HepG2 (cell line): ENCODE measurements around the gene L3MBTL4. TPM values are rescaled to one million over a fixed set of nuclear protein-coding genes. Genes with fewer than 3 reads are reported as not detected.

Experiments used
- DMAP1 ChIP-seq: IDR thresholded peaks from 2 replicates; pipeline ENCODE4 v1.6.1; 2016
- HOXA3 ChIP-seq: sonication (generic); formaldehyde crosslinking; IDR thresholded peaks from 2 replicates; pipeline ENCODE4 v1.5.0; 2020; ENCODE audit warnings: missing genetic modification reagents
- HOXA7 ChIP-seq: sonication (generic); formaldehyde crosslinking; IDR thresholded peaks from 2 replicates; pipeline ENCODE4 v1.8.1; 2022; ENCODE audit warnings: mild to moderate bottlenecking, missing genetic modification reagents, moderate library complexity
- KMT2B ChIP-seq: IDR thresholded peaks from 2 replicates; pipeline ENCODE4 v1.6.1; 2016; ENCODE audit warnings: missing genetic modification reagents, missing compliant biosample characterization
- NCOA5 ChIP-seq: sonication (generic); formaldehyde crosslinking; IDR thresholded peaks from 2 replicates; pipeline ENCODE4 v1.4.0; 2020; ENCODE audit warnings: missing genetic modification reagents
- NR2C2 ChIP-seq: sonication (generic); formaldehyde crosslinking; IDR thresholded peaks from 2 replicates; pipeline ENCODE4 v1.4.0; 2020; ENCODE audit warnings: missing genetic modification reagents, mild to moderate bottlenecking, moderate library complexity, borderline replicate concordance
- PHF8 ChIP-seq: sonication (generic); formaldehyde crosslinking; IDR thresholded peaks from 2 replicates; pipeline ENCODE4 v1.5.0; 2020; ENCODE audit warnings: missing genetic modification reagents
- ZFAT ChIP-seq: sonication (generic); formaldehyde crosslinking; conservative IDR thresholded peaks from 2 replicates; pipeline ENCODE4 v1.8.1; 2023; ENCODE audit warnings: missing genetic modification reagents, inconsistent platforms
- ZFP36 ChIP-seq: fragments of 150-350 bp; IDR thresholded peaks from 2 replicates; pipeline ENCODE4 v1.6.1; 2018; ENCODE audit warnings: borderline replicate concordance, low read length, low read depth; ENCODE audit not compliant: partially characterized antibody
- ZNF121 ChIP-seq: sonication (generic); formaldehyde crosslinking; IDR thresholded peaks from 2 replicates; pipeline ENCODE4 v1.5.0; 2020; ENCODE audit warnings: mild to moderate bottlenecking, missing genetic modification reagents
- ZNF253 ChIP-seq: sonication (generic); formaldehyde crosslinking; IDR thresholded peaks from 2 replicates; pipeline ENCODE4 v1.8.0; 2022; ENCODE audit warnings: mild to moderate bottlenecking, missing genetic modification reagents, borderline replicate concordance
- ZNF350 ChIP-seq: sonication (generic); formaldehyde crosslinking; IDR thresholded peaks from 2 replicates; pipeline ENCODE4 v1.4.0; 2020; ENCODE audit warnings: mild to moderate bottlenecking, low read depth, missing genetic modification reagents, borderline replicate concordance
- ZNF484 ChIP-seq: sonication (generic); formaldehyde crosslinking; IDR thresholded peaks from 2 replicates; pipeline ENCODE4 v1.5.1; 2020; ENCODE audit warnings: mild to moderate bottlenecking, low read depth, missing genetic modification reagents, borderline replicate concordance
- ZNF501 ChIP-seq: sonication (generic); formaldehyde crosslinking; IDR thresholded peaks from 2 replicates; pipeline ENCODE4 v1.5.1; 2020; ENCODE audit warnings: mild to moderate bottlenecking, moderate library complexity, missing genetic modification reagents
- ZSCAN22 ChIP-seq: sonication (generic); formaldehyde crosslinking; IDR thresholded peaks from 2 replicates; pipeline ENCODE4 v1.4.0; 2020; ENCODE audit warnings: mild to moderate bottlenecking, missing genetic modification reagents
- polyA plus RNA-seq, 8 experiments: library from polyadenylated mRNA; depleted of rRNA in 3 of 8; stranded (reverse) in 7 of 8; unstranded in 1 of 8; fragments of >200 nt; fragmentation: Illumina TruSeq in 4 of 8; extraction: Trizol in 4 of 8; gene quantifications; 2 replicates each; pipeline versions ENCODE4 v1.2.1 to v1.2.3, GENCODE V29; 2011 to 2016; ENCODE audit warnings: low read depth in 4 of 8, missing spikeins in 1 of 8, mixed read lengths in 1 of 8; ENCODE audit not compliant: insufficient read depth in 1 of 8
- total RNA-seq, 5 experiments: library from RNA; depleted of rRNA; stranded (reverse); fragments of >200 nt; fragmentation: Illumina TruSeq; extraction: Trizol; gene quantifications; 2 replicates each; pipeline ENCODE4 v1.2.3, GENCODE V29; 2016; ENCODE audit warnings: low read depth in 1 of 5
- TF ChIP-seq, protein P1 (sequence below): sonication (generic); formaldehyde crosslinking; IDR thresholded peaks from 2 replicates; pipeline ENCODE4 v1.4.0; 2020; ENCODE audit warnings: mild to moderate bottlenecking, missing genetic modification reagents
- TF ChIP-seq, protein P2 (sequence below): sonication (generic); IDR thresholded peaks from 2 replicates; pipeline ENCODE4 v1.6.1; 2016; ENCODE audit warnings: low read depth, borderline replicate concordance
- TF ChIP-seq, protein P3 (sequence below): sonication (generic); formaldehyde crosslinking; conservative IDR thresholded peaks from 2 replicates; pipeline ENCODE4 v1.8.0; 2022; ENCODE audit warnings: low read depth, missing genetic modification reagents
- TF ChIP-seq, protein P4 (sequence below): sonication (generic); formaldehyde crosslinking; IDR thresholded peaks from 2 replicates; pipeline ENCODE4 v1.4.0; 2020; ENCODE audit warnings: mild to moderate bottlenecking, missing genetic modification reagents
- TF ChIP-seq, protein P5 (sequence below): sonication (generic); formaldehyde crosslinking; conservative IDR thresholded peaks from 2 replicates; pipeline ENCODE4 v1.4.0; 2020; ENCODE audit warnings: missing genetic modification reagents

The L3MBTL4 gene
- total and polyA plus RNA-seq, 2 of the 13 experiments (the other 11 are each of a cell fraction or from before 2014, with no cell fraction given), result 10.8 to 13.3 TPM

DNA sequence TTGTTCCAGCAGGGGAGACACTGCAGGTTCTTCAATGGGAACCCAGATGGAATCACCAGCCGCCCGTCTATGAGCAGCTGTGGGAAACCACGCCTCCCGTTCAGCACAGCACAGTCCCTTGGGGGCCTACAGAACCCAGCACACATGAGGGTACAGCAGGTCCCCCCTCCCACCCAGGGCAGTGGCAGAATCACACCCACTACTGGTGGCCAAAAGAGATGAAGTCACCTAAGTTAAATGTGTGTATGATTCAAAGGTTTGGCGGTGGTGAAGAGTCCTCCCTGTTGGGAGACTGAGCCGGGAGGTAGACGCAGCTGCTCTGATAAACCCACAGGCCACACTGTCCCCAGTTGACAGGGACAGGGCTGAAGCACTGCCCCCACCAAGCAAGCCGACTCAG, 44.3 kb downstream of the L3MBTL4 start (continued):
- TF ChIP-seq, protein P1, sequence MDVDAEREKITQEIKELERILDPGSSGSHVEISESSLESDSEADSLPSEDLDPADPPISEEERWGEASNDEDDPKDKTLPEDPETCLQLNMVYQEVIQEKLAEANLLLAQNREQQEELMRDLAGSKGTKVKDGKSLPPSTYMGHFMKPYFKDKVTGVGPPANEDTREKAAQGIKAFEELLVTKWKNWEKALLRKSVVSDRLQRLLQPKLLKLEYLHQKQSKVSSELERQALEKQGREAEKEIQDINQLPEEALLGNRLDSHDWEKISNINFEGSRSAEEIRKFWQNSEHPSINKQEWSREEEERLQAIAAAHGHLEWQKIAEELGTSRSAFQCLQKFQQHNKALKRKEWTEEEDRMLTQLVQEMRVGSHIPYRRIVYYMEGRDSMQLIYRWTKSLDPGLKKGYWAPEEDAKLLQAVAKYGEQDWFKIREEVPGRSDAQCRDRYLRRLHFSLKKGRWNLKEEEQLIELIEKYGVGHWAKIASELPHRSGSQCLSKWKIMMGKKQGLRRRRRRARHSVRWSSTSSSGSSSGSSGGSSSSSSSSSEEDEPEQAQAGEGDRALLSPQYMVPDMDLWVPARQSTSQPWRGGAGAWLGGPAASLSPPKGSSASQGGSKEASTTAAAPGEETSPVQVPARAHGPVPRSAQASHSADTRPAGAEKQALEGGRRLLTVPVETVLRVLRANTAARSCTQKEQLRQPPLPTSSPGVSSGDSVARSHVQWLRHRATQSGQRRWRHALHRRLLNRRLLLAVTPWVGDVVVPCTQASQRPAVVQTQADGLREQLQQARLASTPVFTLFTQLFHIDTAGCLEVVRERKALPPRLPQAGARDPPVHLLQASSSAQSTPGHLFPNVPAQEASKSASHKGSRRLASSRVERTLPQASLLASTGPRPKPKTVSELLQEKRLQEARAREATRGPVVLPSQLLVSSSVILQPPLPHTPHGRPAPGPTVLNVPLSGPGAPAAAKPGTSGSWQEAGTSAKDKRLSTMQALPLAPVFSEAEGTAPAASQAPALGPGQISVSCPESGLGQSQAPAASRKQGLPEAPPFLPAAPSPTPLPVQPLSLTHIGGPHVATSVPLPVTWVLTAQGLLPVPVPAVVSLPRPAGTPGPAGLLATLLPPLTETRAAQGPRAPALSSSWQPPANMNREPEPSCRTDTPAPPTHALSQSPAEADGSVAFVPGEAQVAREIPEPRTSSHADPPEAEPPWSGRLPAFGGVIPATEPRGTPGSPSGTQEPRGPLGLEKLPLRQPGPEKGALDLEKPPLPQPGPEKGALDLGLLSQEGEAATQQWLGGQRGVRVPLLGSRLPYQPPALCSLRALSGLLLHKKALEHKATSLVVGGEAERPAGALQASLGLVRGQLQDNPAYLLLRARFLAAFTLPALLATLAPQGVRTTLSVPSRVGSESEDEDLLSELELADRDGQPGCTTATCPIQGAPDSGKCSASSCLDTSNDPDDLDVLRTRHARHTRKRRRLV (CRISPR knock-in tag), result peak; percentile 82
- TF ChIP-seq KMT2B (CRISPR knock-in tag) (no peak), ZSCAN22 (CRISPR knock-in tag) (no peak), ZNF350 (0 out of 2 replicates have a peak, but pooled peaks have one; percentile 2), DMAP1 (CRISPR knock-in tag) (0 out of 2 replicates have a peak, but pooled peaks have one; percentile 3), NCOA5 (CRISPR knock-in tag) (no peak), ZNF121 (CRISPR knock-in tag) (no peak), ZFAT (no peak), ZNF484 (CRISPR knock-in tag) (no peak), ZFP36 (no peak), PHF8 (CRISPR knock-in tag) (no peak), ZNF253 (CRISPR knock-in tag) (no peak), HOXA7 (no peak), NR2C2 (CRISPR knock-in tag) (no peak), ZNF501 (CRISPR knock-in tag) (no peak), HOXA3 (no peak)
- TF ChIP-seq, protein P2, sequence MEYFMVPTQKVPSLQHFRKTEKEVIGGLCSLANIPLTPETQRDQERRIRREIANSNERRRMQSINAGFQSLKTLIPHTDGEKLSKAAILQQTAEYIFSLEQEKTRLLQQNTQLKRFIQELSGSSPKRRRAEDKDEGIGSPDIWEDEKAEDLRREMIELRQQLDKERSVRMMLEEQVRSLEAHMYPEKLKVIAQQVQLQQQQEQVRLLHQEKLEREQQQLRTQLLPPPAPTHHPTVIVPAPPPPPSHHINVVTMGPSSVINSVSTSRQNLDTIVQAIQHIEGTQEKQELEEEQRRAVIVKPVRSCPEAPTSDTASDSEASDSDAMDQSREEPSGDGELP, result peak; percentile 62; the same call in 1 of the 2 replicates
- TF ChIP-seq, protein P3, sequence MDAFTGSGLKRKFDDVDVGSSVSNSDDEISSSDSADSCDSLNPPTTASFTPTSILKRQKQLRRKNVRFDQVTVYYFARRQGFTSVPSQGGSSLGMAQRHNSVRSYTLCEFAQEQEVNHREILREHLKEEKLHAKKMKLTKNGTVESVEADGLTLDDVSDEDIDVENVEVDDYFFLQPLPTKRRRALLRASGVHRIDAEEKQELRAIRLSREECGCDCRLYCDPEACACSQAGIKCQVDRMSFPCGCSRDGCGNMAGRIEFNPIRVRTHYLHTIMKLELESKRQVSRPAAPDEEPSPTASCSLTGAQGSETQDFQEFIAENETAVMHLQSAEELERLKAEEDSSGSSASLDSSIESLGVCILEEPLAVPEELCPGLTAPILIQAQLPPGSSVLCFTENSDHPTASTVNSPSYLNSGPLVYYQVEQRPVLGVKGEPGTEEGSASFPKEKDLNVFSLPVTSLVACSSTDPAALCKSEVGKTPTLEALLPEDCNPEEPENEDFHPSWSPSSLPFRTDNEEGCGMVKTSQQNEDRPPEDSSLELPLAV (CRISPR knock-in tag), result no peak
- TF ChIP-seq, protein P4, sequence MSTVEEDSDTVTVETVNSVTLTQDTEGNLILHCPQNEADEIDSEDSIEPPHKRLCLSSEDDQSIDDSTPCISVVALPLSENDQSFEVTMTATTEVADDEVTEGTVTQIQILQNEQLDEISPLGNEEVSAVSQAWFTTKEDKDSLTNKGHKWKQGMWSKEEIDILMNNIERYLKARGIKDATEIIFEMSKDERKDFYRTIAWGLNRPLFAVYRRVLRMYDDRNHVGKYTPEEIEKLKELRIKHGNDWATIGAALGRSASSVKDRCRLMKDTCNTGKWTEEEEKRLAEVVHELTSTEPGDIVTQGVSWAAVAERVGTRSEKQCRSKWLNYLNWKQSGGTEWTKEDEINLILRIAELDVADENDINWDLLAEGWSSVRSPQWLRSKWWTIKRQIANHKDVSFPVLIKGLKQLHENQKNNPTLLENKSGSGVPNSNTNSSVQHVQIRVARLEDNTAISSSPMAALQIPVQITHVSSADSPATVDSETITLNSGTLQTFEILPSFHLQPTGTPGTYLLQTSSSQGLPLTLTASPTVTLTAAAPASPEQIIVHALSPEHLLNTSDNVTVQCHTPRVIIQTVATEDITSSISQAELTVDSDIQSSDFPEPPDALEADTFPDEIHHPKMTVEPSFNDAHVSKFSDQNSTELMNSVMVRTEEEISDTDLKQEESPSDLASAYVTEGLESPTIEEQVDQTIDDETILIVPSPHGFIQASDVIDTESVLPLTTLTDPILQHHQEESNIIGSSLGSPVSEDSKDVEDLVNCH (CRISPR knock-in tag), result no peak
- TF ChIP-seq, protein P5, sequence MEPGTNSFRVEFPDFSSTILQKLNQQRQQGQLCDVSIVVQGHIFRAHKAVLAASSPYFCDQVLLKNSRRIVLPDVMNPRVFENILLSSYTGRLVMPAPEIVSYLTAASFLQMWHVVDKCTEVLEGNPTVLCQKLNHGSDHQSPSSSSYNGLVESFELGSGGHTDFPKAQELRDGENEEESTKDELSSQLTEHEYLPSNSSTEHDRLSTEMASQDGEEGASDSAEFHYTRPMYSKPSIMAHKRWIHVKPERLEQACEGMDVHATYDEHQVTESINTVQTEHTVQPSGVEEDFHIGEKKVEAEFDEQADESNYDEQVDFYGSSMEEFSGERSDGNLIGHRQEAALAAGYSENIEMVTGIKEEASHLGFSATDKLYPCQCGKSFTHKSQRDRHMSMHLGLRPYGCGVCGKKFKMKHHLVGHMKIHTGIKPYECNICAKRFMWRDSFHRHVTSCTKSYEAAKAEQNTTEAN, result no peak
